Sigmoid colon (tissue), 7 donors: ENCODE measurements around the gene ARL14. TPM values are rescaled to one million over a fixed set of nuclear protein-coding genes. Genes with fewer than 3 reads are reported as not detected.
A peak's percentile ranks its signal among the peaks of the same experiment; 100 is the strongest.

ENCODE experiments used
- DNase-seq: peaks from one replicate; pipeline ENCODE4 v3.0.0-alpha.2; 2019
- H3K27ac ChIP-seq, 4 donors: fragments of 200-600 bp; sonication (generic); one replicate each; pipeline ENCODE4 v1.5.1; 2016 to 2019; ENCODE audit warnings: mild to moderate bottlenecking in 1 of 4
- H3K27me3 ChIP-seq, 3 donors: fragments of 200-600 bp; sonication (generic); one replicate each; pipeline ENCODE4 v1.5.1; 2019; ENCODE audit warnings: mild to moderate bottlenecking in 1 of 3
- H3K36me3 ChIP-seq, 4 donors: fragments of 200-600 bp; sonication (generic); one replicate each; pipeline ENCODE4 v1.5.1; 2016 to 2019
- H3K4me1 ChIP-seq, 4 donors: fragments of 200-600 bp; sonication (generic); one replicate each; pipeline ENCODE4 v1.5.1; 2017 to 2019
- H3K4me3 ChIP-seq, 4 donors: fragments of 200-600 bp; sonication (generic); one replicate each; pipeline ENCODE4 v1.5.1; 2017 to 2019; ENCODE audit warnings: mild to moderate bottlenecking in 2 of 4, moderate library complexity in 1 of 4
- H3K9me3 ChIP-seq, 4 donors: fragments of 200-600 bp in 3 of 4; sonication (generic) in 3 of 4; one replicate each; pipeline versions ENCODE4 v1.5.1 to v1.6.1; 2013 to 2019
- CTCF ChIP-seq, 4 experiments: fragments of 450-650 bp in 3 of 4; fragments of 200-600 bp in 1 of 4; IDR thresholded peaks; one replicate each; pipeline ENCODE4 v1.5.1; 2016 to 2019; ENCODE audit warnings: antibody characterized with exemption in 4 of 4, mild to moderate bottlenecking in 3 of 4, moderate library complexity in 2 of 4
- EP300 ChIP-seq, 4 donors: sonication (generic); formaldehyde crosslinking; IDR thresholded peaks; one replicate each; pipeline ENCODE4 v1.6.1; 2017; ENCODE audit warnings: antibody characterized with exemption in 4 of 4
- POLR2A ChIP-seq, 2 donors: fragments of 450-650 bp; IDR thresholded peaks; one replicate each; pipeline ENCODE4 v1.6.1; 2016; ENCODE audit warnings: antibody characterized with exemption in 2 of 2, mild to moderate bottlenecking in 2 of 2, moderate library complexity in 2 of 2
- POLR2AphosphoS5 ChIP-seq, 4 donors: sonication (generic); formaldehyde crosslinking; IDR thresholded peaks; one replicate each; pipeline ENCODE4 v1.6.1; 2017; ENCODE audit warnings: antibody characterized with exemption in 4 of 4
- whole genome bisulfite sequencing, 2 donors: extraction: QIAGEN DNeasy Blood & Tissue Kit; methylation state at CpG; one replicate each; pipeline ENCODE4 v1.1.7; 2013; 5-methylcytosine and 5-hydroxymethylcytosine counted together
- intact Hi-C: fragments of 100-400 bp; cut with DNase I; formaldehyde crosslinking; loops from one replicate; pipeline ENCODE4 v1.15.1; 2023
- polyA plus RNA-seq, 3 donors: library from polyadenylated mRNA; stranded (reverse); fragments of 200-250 nt; gene quantifications; one replicate each; pipeline ENCODE4 v1.2.3, GENCODE V29; 2013
- total RNA-seq, 4 donors: library from RNA; depleted of rRNA; stranded (reverse); fragments of >200 nt; gene quantifications; one replicate each; pipeline ENCODE4 v1.1.0, GENCODE V29; 2016
- donor health status: healthy with polysubstance abuse.
- donor health status: Bipolar disorder and iron deficiency.
- donor health status: healthy.

ARL14 gene
- total and polyA plus RNA-seq, 7 donors: 23.3 to 144 (median 109) TPM; not detected in 4

- Histone ChIP-seq H3K27me3 (no peaks in the 10 kb centered on the region), H3K4me3 (no peak overlapping the region), H3K9me3 (no peaks in the 10 kb centered on the region), H3K4me1 (peaks cover 0 to 7% (median 0%) of the 10 kb centered on the region in 4 donors), H3K27ac (no peak overlapping the region), H3K36me3 (no peaks in the 10 kb centered on the region)
- intact Hi-C loops: no loop called here
- TF ChIP-seq EP300 (IDR thresholded peaks at IDR 0.05) (no peak), CTCF (IDR thresholded peaks at IDR 0.05) (no peak), POLR2AphosphoS5 (IDR thresholded peaks at IDR 0.05) (no peak), POLR2A (IDR thresholded peaks at IDR 0.05) (no peak)
- no peak for DNase-seq
- WGBS, 2 donors: 90 to 94% methylated on average over 2 of the region's 2 CpGs
Observed at GRCh38 chr3:160637086-160637485, 39.9 kb upstream of the ARL14 start.

GRCh38 chr3:160638184-160638583 is 38.8 kb upstream of the ARL14 start:
- TF ChIP-seq EP300 (IDR thresholded peaks at IDR 0.05) (no peak), CTCF (IDR thresholded peaks at IDR 0.05) (no peak), POLR2AphosphoS5 (IDR thresholded peaks at IDR 0.05) (no peak), POLR2A (IDR thresholded peaks at IDR 0.05) (no peak)
- 70% methylated on average over 2 of the region's 2 CpGs for WGBS, 2 donors
- intact Hi-C loops: no loop called here
- Histone ChIP-seq H3K27me3 (no peaks in the 10 kb centered on the region), H3K36me3 (no peaks in the 10 kb centered on the region), H3K4me1 (peaks cover 0 to 8% (median 0%) of the 10 kb centered on the region in 4 donors), H3K9me3 (no peaks in the 10 kb centered on the region), H3K27ac (no peak overlapping the region), H3K4me3 (no peak overlapping the region)
- DNase-seq: no peak

GRCh38 chr3:160641665-160642309 is 35.2 kb upstream of the ARL14 start:
- Histone ChIP-seq H3K36me3 (no peaks in the 10 kb centered on the region), H3K9me3 (no peaks in the 10 kb centered on the region), H3K27me3 (no peaks in the 10 kb centered on the region), H3K4me1 (peaks cover 0 to 8% (median 0%) of the 10 kb centered on the region in 4 donors), H3K4me3 (no peak overlapping the region), H3K27ac (peak overlapping the region in 1 of 4 donors; percentile 22)
- no peak for DNase-seq
- WGBS, 2 donors: 72 to 93% methylated on average over 2 of the region's 2 CpGs
- intact Hi-C loops: no loop called here
- no peak for TF ChIP-seq POLR2A (IDR thresholded peaks at IDR 0.05)
- TF ChIP-seq POLR2AphosphoS5 (IDR thresholded peaks at IDR 0.05): no peak
- TF ChIP-seq CTCF (IDR thresholded peaks at IDR 0.05): no peak
- no peak for TF ChIP-seq EP300 (IDR thresholded peaks at IDR 0.05)

- H3K36me3 ChIP-seq: no peaks in the 10 kb centered on the region
- H3K4me1 ChIP-seq: peaks cover 0 to 8% (median 0%) of the 10 kb centered on the region in 4 donors
- H3K4me3 ChIP-seq: no peak overlapping the region
- H3K27ac ChIP-seq: no peak overlapping the region
- WGBS, 2 donors: 84% methylated on average over 3 of the region's 3 CpGs
- intact Hi-C loops: no loop called here
- H3K9me3 ChIP-seq: no peaks in the 10 kb centered on the region
- TF ChIP-seq POLR2AphosphoS5 (IDR thresholded peaks at IDR 0.05) (no peak), CTCF (IDR thresholded peaks at IDR 0.05) (no peak), EP300 (IDR thresholded peaks at IDR 0.05) (no peak), POLR2A (IDR thresholded peaks at IDR 0.05) (no peak)
- H3K27me3 ChIP-seq: no peaks in the 10 kb centered on the region
- DNase-seq: no peak
Observed at GRCh38 chr3:160643994-160644393, 33.0 kb upstream of the ARL14 start.

GRCh38 chr3:160644491-160644890 is 32.5 kb upstream of the ARL14 start:
- TF ChIP-seq POLR2AphosphoS5 (IDR thresholded peaks at IDR 0.05) (no peak), EP300 (IDR thresholded peaks at IDR 0.05) (no peak), CTCF (IDR thresholded peaks at IDR 0.05) (no peak), POLR2A (IDR thresholded peaks at IDR 0.05) (no peak)
- no peak overlapping the region for H3K27ac ChIP-seq
- no peak for DNase-seq
- H3K9me3 ChIP-seq: no peaks in the 10 kb centered on the region
- H3K36me3 ChIP-seq: no peaks in the 10 kb centered on the region
- no peak overlapping the region for H3K4me3 ChIP-seq
- intact Hi-C loops: no loop called here
- no peaks in the 10 kb centered on the region for H3K27me3 ChIP-seq
- peaks cover 0 to 8% (median 0%) of the 10 kb centered on the region in 4 donors for H3K4me1 ChIP-seq
- WGBS, 2 donors: 84 to 89% methylated on average over 2 of the region's 2 CpGs
